GM21515 (cell line): ENCODE measurements around the gene DHCR24.
"Not testable (repeated sequence)": the region's sequence is repeated elsewhere in the genome, so short reads cannot be mapped to it uniquely, and the experiment has no call there.

ENCODE experiments used
- ATAC-seq: cut with Tn5 transposase; IDR thresholded peaks from one replicate; pipeline ENCODE4 v1.9.1; 2021; ENCODE audit not compliant: unreplicated experiment

The DHCR24 gene

GRCh38 chr1:54886724-54887664 is at the start of gene DHCR24:
TSS of gene DHCR24 (minus strand) at chr1:54887195. CDS start at chr1:54887119, 76 bp downstream.
- ATAC-seq: peak; percentile 92

GRCh38 chr1:54936791-54937190 is 49.8 kb upstream of the DHCR24 start:
- no peak for ATAC-seq

GRCh38 chr1:54934869-54935268 is 47.9 kb upstream of the DHCR24 start:
- ATAC-seq: no peak

- not testable (repeated sequence) for ATAC-seq
Measured at GRCh38 chr1:54934081-54934480, 47.1 kb upstream of the DHCR24 start.

GRCh38 chr1:54931275-54931840 is 44.4 kb upstream of the DHCR24 start:
- ATAC-seq: no peak

- ATAC-seq: no peak
Measured at GRCh38 chr1:54929700-54930099, 42.7 kb upstream of the DHCR24 start.

- no peak for ATAC-seq
Measured at GRCh38 chr1:54928327-54928726, 41.3 kb upstream of the DHCR24 start.

- no peak for ATAC-seq
Measured at GRCh38 chr1:54927472-54928240, 40.7 kb upstream of the DHCR24 start.

GRCh38 chr1:54926970-54927369 is 40.0 kb upstream of the DHCR24 start:
- no peak for ATAC-seq

- ATAC-seq: no peak
Measured at GRCh38 chr1:54922921-54923421, 36.0 kb upstream of the DHCR24 start.

GRCh38 chr1:54922040-54922761 is 35.2 kb upstream of the DHCR24 start:
- no peak for ATAC-seq

- ATAC-seq: no peak
Measured at GRCh38 chr1:54919367-54920359, 32.7 kb upstream of the DHCR24 start.

- not testable (repeated sequence) for ATAC-seq
Measured at GRCh38 chr1:54911076-54911475, 24.1 kb upstream of the DHCR24 start.

- no peak for ATAC-seq
Measured at GRCh38 chr1:54906586-54906985, 19.6 kb upstream of the DHCR24 start.

GRCh38 chr1:54904476-54905048 is 17.6 kb upstream of the DHCR24 start:
- ATAC-seq: no peak

GRCh38 chr1:54894271-54894670 is 7.3 kb upstream of the DHCR24 start:
- no peak for ATAC-seq

GRCh38 chr1:54892586-54892985 is 5.6 kb upstream of the DHCR24 start:
- no peak for ATAC-seq

- no peak for ATAC-seq
Measured at GRCh38 chr1:54889132-54889725, 2.2 kb upstream of the DHCR24 start.
